Parathyroid adenoma (tissue), 2 donors: ENCODE results near the gene ELOVL4.

Experiments used
- H2AFZ ChIP-seq: fragments of 300-600 bp; sonication (generic); one replicate; pipeline ENCODE4 v1.7.0; 2017; ENCODE audit warnings: antibody characterized with exemption, mild to moderate bottlenecking
- H3K27ac ChIP-seq: fragments of 300-600 bp; sonication (generic); one replicate; pipeline ENCODE4 v1.7.0; 2017
- H3K27me3 ChIP-seq: fragments of 300-600 bp; sonication (generic); one replicate; pipeline ENCODE4 v1.7.0; 2017; ENCODE audit warnings: low read length; ENCODE audit not compliant: control insufficient read depth, insufficient read depth
- H3K36me3 ChIP-seq: fragments of 300-600 bp; sonication (generic); one replicate; pipeline ENCODE4 v1.7.0; 2017; ENCODE audit warnings: low read length; ENCODE audit not compliant: control insufficient read depth, insufficient read depth
- H3K4me1 ChIP-seq: fragments of 300-600 bp; sonication (generic); one replicate; pipeline ENCODE4 v1.7.0; 2017; ENCODE audit warnings: control low read depth
- H3K4me2 ChIP-seq: fragments of 300-600 bp; sonication (generic); one replicate; pipeline ENCODE4 v1.7.0; 2017; ENCODE audit warnings: low read length
- H3K4me3 ChIP-seq: fragments of 300-600 bp; sonication (generic); one replicate; pipeline ENCODE4 v1.7.0; 2017; ENCODE audit warnings: low read depth, low read length
- H3K79me2 ChIP-seq: fragments of 300-600 bp; sonication (generic); one replicate; pipeline ENCODE4 v1.7.0; 2017; ENCODE audit warnings: control low read depth
- H3K9ac ChIP-seq: fragments of 300-600 bp; sonication (generic); one replicate; pipeline ENCODE4 v1.7.0; 2017; ENCODE audit warnings: mild to moderate bottlenecking
- H3K9me3 ChIP-seq: fragments of 300-600 bp; sonication (generic); one replicate; pipeline ENCODE4 v1.7.0; 2017; ENCODE audit warnings: low read length; ENCODE audit not compliant: control insufficient read depth
- TF ChIP-seq, protein P1 (sequence below): fragments of 300-600 bp; sonication (generic); IDR thresholded peaks from one replicate; pipeline ENCODE4 v1.7.0; 2017; ENCODE audit warnings: antibody characterized with exemption, mild to moderate bottlenecking
- donor health status: primary hyperparathyroidism.

The ELOVL4 gene

DNA sequence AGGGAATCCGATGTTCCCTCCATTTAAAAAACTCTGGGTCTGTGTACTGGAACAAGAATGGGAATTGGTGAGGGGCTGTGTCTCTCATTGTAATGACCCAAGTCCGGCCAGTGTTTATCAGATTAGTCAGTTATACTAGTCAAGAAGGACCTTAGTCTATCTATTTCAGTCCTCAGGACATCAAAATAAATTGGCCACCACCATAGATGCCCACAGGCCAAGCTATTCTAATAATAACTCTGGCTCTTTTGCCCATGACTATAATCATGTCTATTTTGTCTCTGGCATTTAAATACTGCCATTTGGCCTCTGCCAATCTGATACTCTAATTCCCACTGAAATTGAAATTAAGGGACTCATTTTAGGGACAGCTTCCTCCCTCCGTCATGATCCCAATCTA lies 37.8 kb downstream of the ELOVL4 start:
- Histone ChIP-seq H3K9me3 (no peaks in the 10 kb centered on the region), H3K27ac (no peak overlapping the region), H3K4me3 (no peak overlapping the region), H3K79me2 (no peaks in the 10 kb centered on the region), H3K4me1 (no peaks in the 10 kb centered on the region), H3K4me2 (no peak overlapping the region), H3K36me3 (no peaks in the 10 kb centered on the region), H3K27me3 (no peaks in the 10 kb centered on the region), H2AFZ (no peak overlapping the region), H3K9ac (no peak overlapping the region)
- TF ChIP-seq, protein P1, sequence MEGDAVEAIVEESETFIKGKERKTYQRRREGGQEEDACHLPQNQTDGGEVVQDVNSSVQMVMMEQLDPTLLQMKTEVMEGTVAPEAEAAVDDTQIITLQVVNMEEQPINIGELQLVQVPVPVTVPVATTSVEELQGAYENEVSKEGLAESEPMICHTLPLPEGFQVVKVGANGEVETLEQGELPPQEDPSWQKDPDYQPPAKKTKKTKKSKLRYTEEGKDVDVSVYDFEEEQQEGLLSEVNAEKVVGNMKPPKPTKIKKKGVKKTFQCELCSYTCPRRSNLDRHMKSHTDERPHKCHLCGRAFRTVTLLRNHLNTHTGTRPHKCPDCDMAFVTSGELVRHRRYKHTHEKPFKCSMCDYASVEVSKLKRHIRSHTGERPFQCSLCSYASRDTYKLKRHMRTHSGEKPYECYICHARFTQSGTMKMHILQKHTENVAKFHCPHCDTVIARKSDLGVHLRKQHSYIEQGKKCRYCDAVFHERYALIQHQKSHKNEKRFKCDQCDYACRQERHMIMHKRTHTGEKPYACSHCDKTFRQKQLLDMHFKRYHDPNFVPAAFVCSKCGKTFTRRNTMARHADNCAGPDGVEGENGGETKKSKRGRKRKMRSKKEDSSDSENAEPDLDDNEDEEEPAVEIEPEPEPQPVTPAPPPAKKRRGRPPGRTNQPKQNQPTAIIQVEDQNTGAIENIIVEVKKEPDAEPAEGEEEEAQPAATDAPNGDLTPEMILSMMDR, result no peak

DNA sequence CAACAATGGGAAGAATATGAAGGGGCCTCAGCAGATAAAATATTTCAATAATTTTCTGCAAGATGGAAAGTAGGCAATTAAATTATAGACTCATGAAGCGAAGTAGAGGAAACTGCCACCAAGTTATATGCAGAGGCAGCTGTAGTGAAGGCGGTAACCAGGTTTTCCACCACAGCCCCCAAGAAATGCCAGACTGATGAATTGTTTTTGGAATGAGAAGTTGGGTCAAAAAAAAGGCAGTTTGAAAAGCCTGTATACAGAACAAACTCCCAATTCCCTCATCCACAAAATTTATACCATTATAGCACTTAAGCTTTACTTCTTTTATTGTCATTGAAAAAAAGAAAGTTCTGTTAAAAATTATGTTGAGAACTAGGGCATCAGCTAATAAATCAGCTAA lies 45.3 kb downstream of the ELOVL4 start:
- H3K4me1 ChIP-seq, result no peaks in the 10 kb centered on the region
- no peaks in the 10 kb centered on the region for H3K27me3 ChIP-seq
- TF ChIP-seq, protein P1, result no peak
- H3K36me3 ChIP-seq, result no peaks in the 10 kb centered on the region
- no peak overlapping the region for H2AFZ ChIP-seq
- H3K79me2 ChIP-seq, result no peaks in the 10 kb centered on the region
- no peaks in the 10 kb centered on the region for H3K9me3 ChIP-seq
- no peak overlapping the region for H3K27ac ChIP-seq
- H3K4me3 ChIP-seq, result no peak overlapping the region
- no peak overlapping the region for H3K4me2 ChIP-seq
- H3K9ac ChIP-seq, result no peak overlapping the region

DNA sequence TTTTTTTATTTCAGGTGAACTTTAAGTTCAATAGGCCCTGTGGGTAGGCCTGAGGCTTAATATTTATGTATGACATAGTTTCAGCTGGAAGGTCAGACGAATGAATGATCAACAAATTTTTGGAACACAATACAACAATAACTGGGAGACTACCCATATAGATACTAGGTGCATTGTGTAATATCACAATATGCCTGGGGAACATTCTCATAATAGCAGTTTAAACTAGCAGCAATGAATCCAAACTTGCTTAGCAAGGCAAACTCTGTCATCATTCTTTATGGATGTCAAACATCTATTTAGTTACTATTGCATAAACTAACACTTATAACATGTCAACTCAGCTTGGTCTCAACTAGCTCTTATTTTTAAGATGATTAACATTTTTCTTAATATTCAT lies 49.3 kb downstream of the ELOVL4 start:
- H3K4me3 ChIP-seq, result no peak overlapping the region
- H3K4me1 ChIP-seq, result no peaks in the 10 kb centered on the region
- no peaks in the 10 kb centered on the region for H3K79me2 ChIP-seq
- H3K4me2 ChIP-seq, result no peak overlapping the region
- TF ChIP-seq, protein P1, result no peak
- H3K9me3 ChIP-seq, result no peaks in the 10 kb centered on the region
- H2AFZ ChIP-seq, result no peak overlapping the region
- H3K9ac ChIP-seq, result no peak overlapping the region
- no peak overlapping the region for H3K27ac ChIP-seq
- no peaks in the 10 kb centered on the region for H3K27me3 ChIP-seq
- H3K36me3 ChIP-seq, result no peaks in the 10 kb centered on the region

DNA sequence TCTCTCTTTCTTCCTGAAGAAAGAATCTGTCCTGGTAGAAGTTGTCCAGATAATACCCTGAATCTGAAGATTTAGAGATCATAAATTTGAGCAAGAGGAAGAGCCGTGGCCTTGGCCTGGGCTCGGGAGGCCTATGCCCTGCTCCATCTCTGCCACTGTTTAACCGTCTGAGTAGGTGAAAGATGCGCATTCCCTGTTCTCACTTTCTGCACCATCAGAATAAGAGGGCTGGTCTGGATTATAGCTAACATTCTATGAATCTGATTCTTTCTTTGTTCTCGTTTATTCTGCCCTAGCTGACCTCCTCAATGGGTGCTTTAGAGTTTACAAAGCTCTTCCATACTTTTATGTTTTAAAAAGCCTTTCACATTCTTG lies 51.3 kb downstream of the ELOVL4 start:
- no peaks in the 10 kb centered on the region for H3K79me2 ChIP-seq
- TF ChIP-seq, protein P1, result no peak
- H3K27ac ChIP-seq, result no peak overlapping the region
- no peak overlapping the region for H3K4me3 ChIP-seq
- H3K9ac ChIP-seq, result no peak overlapping the region
- H3K4me2 ChIP-seq, result no peak overlapping the region
- H2AFZ ChIP-seq, result no peak overlapping the region
- H3K27me3 ChIP-seq, result no peaks in the 10 kb centered on the region
- no peaks in the 10 kb centered on the region for H3K36me3 ChIP-seq
- H3K4me1 ChIP-seq, result no peaks in the 10 kb centered on the region
- no peaks in the 10 kb centered on the region for H3K9me3 ChIP-seq

DNA sequence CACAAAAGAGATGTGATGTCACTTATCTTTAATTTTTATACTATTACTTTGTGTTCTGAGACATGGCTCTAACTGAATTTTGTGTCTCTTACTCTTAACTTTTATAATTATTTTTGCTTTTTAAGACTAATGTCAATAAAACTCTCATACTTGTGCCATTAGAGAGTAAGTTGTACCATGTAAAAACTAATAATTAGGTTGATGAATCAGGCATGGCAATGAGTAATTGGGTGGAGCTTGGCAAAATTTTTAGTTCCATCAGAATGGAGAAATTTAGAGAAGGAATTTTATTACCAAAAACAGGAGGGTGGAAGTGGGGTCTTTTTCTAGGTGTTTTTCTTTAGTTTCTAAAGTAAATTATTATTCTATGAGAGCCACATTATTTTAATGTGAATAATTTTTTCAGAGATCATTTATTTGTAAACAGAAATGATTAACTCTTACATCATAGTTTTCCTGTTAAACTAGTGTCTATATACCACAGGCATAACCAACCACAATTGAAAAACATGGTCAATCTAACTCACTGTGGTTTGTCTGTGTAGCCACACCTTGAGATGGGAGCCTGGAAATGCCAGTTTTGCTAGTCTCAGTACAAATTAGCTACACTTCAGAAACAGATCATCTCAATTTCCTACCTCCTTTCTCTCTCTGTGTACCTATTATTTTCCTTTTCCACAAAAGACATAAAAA lies 51.8 kb downstream of the ELOVL4 start:
- Histone ChIP-seq H3K4me2 (no peak overlapping the region), H3K9me3 (no peaks in the 10 kb centered on the region), H3K4me1 (no peaks in the 10 kb centered on the region), H3K27me3 (no peaks in the 10 kb centered on the region), H3K9ac (no peak overlapping the region), H3K79me2 (no peaks in the 10 kb centered on the region), H3K4me3 (no peak overlapping the region), H3K27ac (no peak overlapping the region), H2AFZ (no peak overlapping the region), H3K36me3 (no peaks in the 10 kb centered on the region)
- TF ChIP-seq, protein P1, result no peak
